MM.1S (cell line): ENCODE results near the gene PRDM1.

Experiments used
- DNase-seq: peaks from one replicate; pipeline ENCODE4 v3.0.0-alpha.2; 2015
- H2AFZ ChIP-seq: fragments of 300-600 bp; sonication (generic); 2 replicates; pipeline ENCODE4 v1.6.0; 2016; ENCODE audit warnings: antibody characterized with exemption, low read length
- H3F3A ChIP-seq: fragments of 300-600 bp; sonication (generic); 2 replicates; pipeline ENCODE4 v1.6.1; 2016; ENCODE audit warnings: mild to moderate bottlenecking, antibody characterized with exemption, low read length, moderate library complexity, mixed read lengths; ENCODE audit not compliant: insufficient read depth
- H3K27ac ChIP-seq: fragments of 300-600 bp; sonication (generic); 2 replicates; pipeline ENCODE4 v1.5.1; 2016; ENCODE audit warnings: mild to moderate bottlenecking, low read length
- H3K27me3 ChIP-seq: fragments of 300-600 bp; sonication (generic); replicated peaks from 2 replicates; pipeline ENCODE4 v1.6.0; 2016; ENCODE audit warnings: low read length; ENCODE audit not compliant: insufficient read depth
- H3K36me3 ChIP-seq: fragments of 300-600 bp; sonication (generic); replicated peaks from 2 replicates; pipeline ENCODE4 v1.6.1; 2016; ENCODE audit warnings: mild to moderate bottlenecking, low read length, mixed read lengths; ENCODE audit not compliant: insufficient read depth
- H3K4me1 ChIP-seq: fragments of 300-600 bp; sonication (generic); 2 replicates; pipeline ENCODE4 v1.6.1; 2016; ENCODE audit warnings: low read length, mixed read lengths
- H3K4me2 ChIP-seq: fragments of 300-600 bp; sonication (generic); 2 replicates; pipeline ENCODE4 v1.6.0; 2016; ENCODE audit warnings: low read depth, low read length
- H3K4me3 ChIP-seq: fragments of 300-600 bp; sonication (generic); 2 replicates; pipeline ENCODE4 v1.5.1; 2016; ENCODE audit warnings: low read length, mixed read lengths
- H3K79me2 ChIP-seq: fragments of 300-600 bp; sonication (generic); 2 replicates; pipeline ENCODE4 v1.6.1; 2016; ENCODE audit warnings: mixed run types, low read length, mixed read lengths
- H3K9ac ChIP-seq: fragments of 300-600 bp; sonication (generic); 2 replicates; pipeline ENCODE4 v1.6.1; 2016; ENCODE audit warnings: low read length, mixed read lengths
- H3K9me2 ChIP-seq: fragments of 300-600 bp; sonication (generic); replicated peaks from 2 replicates; pipeline ENCODE4 v1.6.1; 2016; ENCODE audit warnings: mild to moderate bottlenecking, low read length, mixed read lengths; ENCODE audit not compliant: insufficient read depth
- H3K9me3 ChIP-seq: fragments of 300-600 bp; sonication (generic); replicated peaks from 2 replicates; pipeline ENCODE4 v1.6.1; 2016; ENCODE audit warnings: mild to moderate bottlenecking, low read length, mixed read lengths; ENCODE audit not compliant: insufficient read depth
- H4K20me1 ChIP-seq: fragments of 300-600 bp; sonication (generic); 2 replicates; pipeline ENCODE4 v1.6.1; 2016; ENCODE audit warnings: mild to moderate bottlenecking, low read length, moderate library complexity, mixed read lengths; ENCODE audit not compliant: insufficient read depth
- CTCF ChIP-seq: fragments of 300-600 bp; sonication (generic); IDR thresholded peaks from 2 replicates; pipeline ENCODE4 v1.5.1; 2016; ENCODE audit warnings: antibody characterized with exemption, low read length, mixed read lengths
- EZH2 ChIP-seq: fragments of 300-600 bp; sonication (generic); optimal IDR thresholded peaks from 2 replicates; pipeline ENCODE3; 2017; ENCODE audit warnings: low read depth, mild to moderate bottlenecking, antibody characterized with exemption, low read length, mixed read lengths
- EZH2phosphoT487 ChIP-seq: fragments of 300-600 bp; sonication (generic); IDR thresholded peaks from 2 replicates; pipeline ENCODE4 v1.6.1; 2018; ENCODE audit warnings: antibody characterized with exemption, low read length

PRDM1 gene

GRCh38 chr6:106134906-106135634 is 48.9 kb downstream of the PRDM1 start:
- no peak for DNase-seq
- H3K4me1 ChIP-seq: peaks cover 16% of the 10 kb centered on the region
- H3K9ac ChIP-seq: no peak overlapping the region
- no peaks in the 10 kb centered on the region for H4K20me1 ChIP-seq
- H3K36me3 ChIP-seq: no peaks in the 10 kb centered on the region
- H3K4me3 ChIP-seq: no peak overlapping the region
- TF ChIP-seq EZH2 (no peak), CTCF (no peak), EZH2phosphoT487 (no peak)
- no peaks in the 10 kb centered on the region for H3K79me2 ChIP-seq
- no peak overlapping the region for H2AFZ ChIP-seq
- no peak overlapping the region for H3K27ac ChIP-seq
- no peaks in the 10 kb centered on the region for H3F3A ChIP-seq
- H3K9me3 ChIP-seq: no peaks in the 10 kb centered on the region
- H3K4me2 ChIP-seq: no peak overlapping the region
- H3K9me2 ChIP-seq: no peaks in the 10 kb centered on the region
- no peaks in the 10 kb centered on the region for H3K27me3 ChIP-seq

GRCh38 chr6:106135911-106136571 is 49.9 kb downstream of the PRDM1 start:
- no peak overlapping the region for H3K4me3 ChIP-seq
- peaks cover 23% of the 10 kb centered on the region for H3K4me1 ChIP-seq
- no peak overlapping the region for H3K27ac ChIP-seq
- no peaks in the 10 kb centered on the region for H3K79me2 ChIP-seq
- H3K36me3 ChIP-seq: no peaks in the 10 kb centered on the region
- TF ChIP-seq EZH2phosphoT487 (no peak), CTCF (no peak), EZH2 (no peak)
- H3K9me2 ChIP-seq: no peaks in the 10 kb centered on the region
- H3F3A ChIP-seq: peaks cover 6% of the 10 kb centered on the region; the same call in 1 of the 2 replicates
- no peak overlapping the region for H3K4me2 ChIP-seq
- H4K20me1 ChIP-seq: no peaks in the 10 kb centered on the region
- H2AFZ ChIP-seq: no peak overlapping the region
- no peak overlapping the region for H3K9ac ChIP-seq
- no peak for DNase-seq
- H3K9me3 ChIP-seq: no peaks in the 10 kb centered on the region
- no peaks in the 10 kb centered on the region for H3K27me3 ChIP-seq

GRCh38 chr6:106136845-106137244 is 50.7 kb downstream of the PRDM1 start:
- no peak for DNase-seq
- H3K79me2 ChIP-seq: no peaks in the 10 kb centered on the region
- no peak for TF ChIP-seq CTCF
- no peak for TF ChIP-seq EZH2phosphoT487
- no peak for TF ChIP-seq EZH2
- no peak overlapping the region for H3K4me2 ChIP-seq
- H3K27ac ChIP-seq: no peak overlapping the region
- no peaks in the 10 kb centered on the region for H4K20me1 ChIP-seq
- H2AFZ ChIP-seq: no peak overlapping the region
- H3K27me3 ChIP-seq: no peaks in the 10 kb centered on the region
- H3F3A ChIP-seq: peaks cover 14% of the 10 kb centered on the region
- H3K9ac ChIP-seq: no peak overlapping the region
- no peak overlapping the region for H3K4me3 ChIP-seq
- H3K36me3 ChIP-seq: no peaks in the 10 kb centered on the region
- H3K4me1 ChIP-seq: peaks cover 28% of the 10 kb centered on the region
- no peaks in the 10 kb centered on the region for H3K9me2 ChIP-seq
- no peaks in the 10 kb centered on the region for H3K9me3 ChIP-seq
